NCI-H2171 (cell line): ENCODE measurements around the gene FAM168B.
A peak's percentile ranks its signal among the peaks of the same experiment; 100 is the strongest.

Experiments
- DNase-seq: peaks from one replicate; lab custom pipeline; 2025; lab: John Stamatoyannopoulos, UW

FAM168B gene

DNA sequence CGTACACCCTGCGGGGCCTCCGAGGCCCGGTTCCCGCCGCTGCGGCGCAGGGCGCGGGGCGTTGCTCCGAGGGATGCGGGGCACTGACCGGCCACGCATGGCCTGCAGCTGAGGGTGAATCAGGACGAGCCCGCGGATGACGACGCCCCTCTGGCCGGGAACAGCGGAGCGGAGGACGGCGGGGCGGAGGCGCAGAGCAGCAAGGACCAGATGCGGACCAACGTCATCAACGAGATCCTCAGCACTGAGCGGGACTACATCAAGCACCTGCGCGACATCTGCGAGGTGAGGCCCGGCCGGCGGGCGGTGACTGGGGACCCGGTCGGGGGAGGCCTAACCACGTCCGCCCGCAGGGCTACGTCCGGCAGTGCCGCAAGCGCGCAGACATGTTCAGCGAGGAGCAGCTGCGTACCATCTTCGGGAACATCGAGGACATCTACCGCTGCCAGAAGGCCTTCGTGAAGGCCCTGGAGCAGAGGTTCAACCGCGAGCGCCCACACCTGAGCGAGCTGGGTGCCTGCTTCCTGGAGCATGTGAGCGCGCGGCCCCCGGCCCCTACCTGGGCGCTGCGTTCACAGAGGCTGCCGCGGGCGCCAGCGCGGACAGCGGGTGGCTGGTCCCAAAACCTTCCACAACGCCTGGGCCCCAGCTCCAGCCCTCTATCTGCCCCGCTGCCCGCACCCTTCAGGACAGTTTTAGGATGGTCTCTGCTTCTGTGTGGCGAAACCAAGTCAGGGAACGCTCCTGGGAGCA is 53.2 kb downstream of the FAM168B start:
- DNase-seq: no peak

DNA sequence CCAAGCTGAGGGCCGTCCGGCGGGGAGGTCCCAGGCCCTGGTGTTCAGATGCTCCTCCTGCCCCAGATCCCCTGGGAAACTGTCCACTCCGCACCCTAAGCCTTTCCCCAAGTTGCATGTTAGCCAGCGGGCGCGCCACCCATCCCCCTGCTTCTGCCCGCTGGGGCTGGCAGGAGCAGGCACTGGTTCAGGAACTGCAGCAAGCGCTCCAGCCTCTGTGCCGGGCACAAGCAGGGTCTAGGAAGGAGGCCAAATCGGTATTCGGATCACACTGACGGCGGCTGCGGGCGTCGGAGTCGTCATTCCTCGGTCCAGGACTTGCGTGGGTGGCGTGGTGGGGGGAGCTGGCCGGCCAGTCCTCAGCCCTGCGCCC is 53.7 kb downstream of the FAM168B start:
- no peak for DNase-seq

DNA sequence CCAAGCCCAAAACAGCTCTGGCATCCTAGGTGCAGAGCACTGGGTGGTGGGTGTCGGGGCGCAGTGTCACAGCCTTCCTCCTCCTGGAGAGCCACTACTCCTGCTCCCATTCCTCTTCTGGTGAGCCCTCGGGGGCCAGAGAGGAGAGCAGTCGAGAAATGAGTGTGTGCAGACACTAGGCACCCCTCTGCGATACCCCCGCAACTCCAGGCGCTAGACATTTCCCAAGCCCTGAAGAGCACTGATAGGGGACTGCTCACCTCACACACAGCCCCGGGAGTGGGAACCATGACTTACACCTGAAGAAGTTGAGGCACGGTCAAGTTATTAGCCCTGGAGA is 54.2 kb downstream of the FAM168B start:
- DNase-seq: no peak

DNA sequence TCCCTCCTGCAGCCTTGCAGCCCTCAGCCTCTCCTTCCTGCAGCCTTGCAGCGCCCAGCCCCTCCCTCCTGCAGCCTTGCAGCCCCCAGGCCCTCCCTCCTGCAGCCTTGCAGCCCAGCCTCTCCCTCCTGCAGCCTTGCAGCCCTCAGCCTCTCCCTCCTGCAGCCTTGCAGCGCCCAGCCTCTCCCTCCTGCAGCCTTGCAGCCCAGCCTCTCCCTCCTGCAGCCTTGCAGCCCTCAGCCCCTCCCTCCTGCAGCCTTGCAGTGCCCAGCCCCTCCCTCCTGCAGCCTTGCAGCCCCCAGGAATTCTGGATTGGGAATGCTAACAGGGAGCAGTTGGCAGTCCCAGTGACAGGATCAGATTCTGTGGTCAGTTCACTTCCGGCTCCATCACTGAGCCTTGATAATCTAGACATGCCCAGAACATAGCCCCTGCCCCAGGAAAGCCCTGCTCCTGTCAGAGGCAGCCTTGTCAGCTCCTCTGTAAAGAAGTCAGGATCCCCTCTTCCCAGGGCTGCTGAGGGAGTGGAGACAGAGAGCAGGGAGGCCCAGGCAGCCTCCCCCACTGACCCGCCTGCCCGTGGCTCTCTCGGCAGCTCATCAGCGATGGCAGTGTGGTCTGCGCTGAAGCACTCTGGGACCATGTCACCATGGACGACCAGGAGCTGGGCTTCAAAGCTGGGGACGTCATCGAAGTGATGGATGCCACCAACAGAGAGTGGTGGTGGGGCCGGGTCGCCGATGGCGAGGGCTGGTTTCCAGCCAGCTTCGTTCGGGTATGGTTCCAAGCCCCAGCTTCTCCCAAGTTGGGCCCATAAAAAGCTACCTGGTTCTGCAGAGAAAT is 54.8 kb downstream of the FAM168B start:
- DNase-seq: no peak

DNA sequence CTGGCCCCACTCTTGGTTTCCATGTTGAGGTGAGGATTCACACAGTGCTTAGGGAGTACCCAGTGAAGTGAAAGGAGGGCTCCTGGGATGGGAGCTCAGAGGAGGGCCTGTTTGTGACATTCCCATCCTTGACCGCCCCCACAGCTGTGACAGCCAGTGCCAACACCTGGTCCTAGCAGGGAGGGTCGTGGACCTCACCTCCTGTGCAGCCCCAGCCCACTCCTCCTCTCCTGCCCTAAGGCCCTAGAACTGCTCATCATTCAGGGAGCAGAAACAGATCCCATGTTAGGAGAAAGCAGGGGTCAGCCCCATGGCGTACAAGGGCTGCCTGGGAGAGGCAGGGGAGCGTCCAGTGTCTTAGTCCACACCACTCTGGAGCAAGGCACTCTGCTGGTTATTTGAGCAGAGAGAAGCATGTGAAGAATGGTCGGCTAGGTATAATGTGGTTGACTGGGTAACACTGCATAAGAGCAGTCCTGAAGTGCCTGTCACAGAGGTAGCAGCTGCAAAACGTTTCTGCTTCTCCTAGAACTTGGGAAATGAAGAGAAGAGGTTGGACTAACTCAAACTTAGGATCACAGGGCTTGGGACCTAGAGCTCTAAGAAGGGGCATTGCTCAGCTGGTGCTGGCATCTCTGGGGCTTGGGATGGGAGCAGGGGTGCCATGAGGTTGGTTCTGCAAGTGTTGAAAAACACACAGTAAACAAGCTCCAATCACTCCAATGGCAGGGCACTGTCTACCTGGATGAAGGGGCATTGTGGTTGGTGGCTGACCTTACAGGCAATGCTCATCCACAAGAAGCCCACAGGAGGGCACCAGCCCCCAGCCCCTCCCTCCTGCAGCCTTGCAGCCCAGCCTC is 55.6 kb downstream of the FAM168B start:
- no peak for DNase-seq

DNA sequence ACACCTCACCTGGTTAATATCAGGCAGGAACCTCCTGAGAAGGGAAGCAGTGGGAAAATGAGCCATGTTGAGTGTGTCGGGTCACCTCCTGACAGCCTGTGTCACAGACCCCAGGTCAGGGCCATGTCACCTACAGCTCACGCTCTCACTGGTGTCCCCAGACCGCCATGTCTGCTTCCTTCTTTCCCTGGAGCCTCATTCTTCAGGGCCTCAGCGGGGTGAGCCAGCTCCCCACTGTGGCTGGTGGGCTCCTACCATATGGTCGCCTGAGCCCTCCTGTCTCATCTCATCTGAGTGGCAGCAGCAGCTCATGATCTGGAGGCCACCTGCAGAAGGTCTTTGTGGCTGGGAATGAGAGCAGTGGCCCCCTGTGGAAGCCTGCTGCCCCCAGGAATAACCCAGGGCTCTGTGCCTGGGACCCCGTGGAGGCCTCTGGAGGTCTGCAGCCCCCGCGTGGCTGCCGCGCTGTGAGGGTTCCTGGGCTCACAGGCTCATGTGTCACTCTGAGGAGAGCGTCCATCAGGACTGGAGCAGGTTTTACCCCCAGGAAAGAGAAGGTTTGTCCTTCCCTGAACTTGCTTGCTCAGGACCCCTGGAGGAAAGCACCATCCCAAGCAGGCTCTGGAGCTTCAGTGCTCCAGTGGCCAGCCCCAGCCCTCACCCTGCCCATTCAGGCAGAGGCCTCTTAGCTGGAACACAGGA is 56.4 kb downstream of the FAM168B start:
- DNase-seq: no peak

DNA sequence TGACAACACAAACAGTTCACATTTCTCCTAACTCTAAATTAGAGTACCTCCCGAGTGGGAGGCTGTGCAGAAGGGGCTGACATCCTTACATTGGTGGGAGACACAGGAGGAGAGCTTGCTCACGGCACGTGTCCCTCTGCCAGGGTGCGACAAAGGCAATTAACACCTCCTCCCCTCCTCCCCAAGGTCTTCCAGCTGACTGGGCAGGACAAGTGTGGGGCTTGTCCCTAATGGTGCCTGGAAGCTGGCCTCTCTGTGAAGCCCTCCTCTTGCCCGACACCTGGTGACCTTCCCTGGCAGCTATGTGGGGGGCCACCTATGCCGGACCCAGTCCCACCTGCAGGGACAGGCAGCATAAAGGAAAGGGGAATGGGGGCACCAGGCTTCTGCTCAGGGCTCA is 57.0 kb downstream of the FAM168B start:
- no peak for DNase-seq

DNA sequence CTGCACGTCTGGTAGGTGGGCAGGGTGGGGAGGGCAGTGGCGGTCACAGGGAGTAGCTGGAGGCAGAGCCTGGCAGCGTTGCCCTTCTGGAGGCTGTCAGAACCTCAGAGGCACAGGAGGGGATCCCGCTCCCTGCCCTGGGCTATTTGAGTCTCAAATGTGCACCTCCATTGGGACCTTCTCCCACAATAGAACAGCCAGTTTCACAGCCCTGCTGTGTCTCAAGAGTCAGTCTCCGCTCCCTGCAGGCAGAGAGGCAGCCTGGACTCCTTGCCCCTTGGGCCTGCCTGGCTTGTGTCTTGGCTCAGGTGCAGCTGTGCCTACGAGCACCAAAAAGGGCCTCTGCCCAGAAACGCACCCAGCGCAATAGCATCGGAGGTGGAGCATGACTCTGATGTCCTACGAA is 57.4 kb downstream of the FAM168B start:
- no peak for DNase-seq

DNA sequence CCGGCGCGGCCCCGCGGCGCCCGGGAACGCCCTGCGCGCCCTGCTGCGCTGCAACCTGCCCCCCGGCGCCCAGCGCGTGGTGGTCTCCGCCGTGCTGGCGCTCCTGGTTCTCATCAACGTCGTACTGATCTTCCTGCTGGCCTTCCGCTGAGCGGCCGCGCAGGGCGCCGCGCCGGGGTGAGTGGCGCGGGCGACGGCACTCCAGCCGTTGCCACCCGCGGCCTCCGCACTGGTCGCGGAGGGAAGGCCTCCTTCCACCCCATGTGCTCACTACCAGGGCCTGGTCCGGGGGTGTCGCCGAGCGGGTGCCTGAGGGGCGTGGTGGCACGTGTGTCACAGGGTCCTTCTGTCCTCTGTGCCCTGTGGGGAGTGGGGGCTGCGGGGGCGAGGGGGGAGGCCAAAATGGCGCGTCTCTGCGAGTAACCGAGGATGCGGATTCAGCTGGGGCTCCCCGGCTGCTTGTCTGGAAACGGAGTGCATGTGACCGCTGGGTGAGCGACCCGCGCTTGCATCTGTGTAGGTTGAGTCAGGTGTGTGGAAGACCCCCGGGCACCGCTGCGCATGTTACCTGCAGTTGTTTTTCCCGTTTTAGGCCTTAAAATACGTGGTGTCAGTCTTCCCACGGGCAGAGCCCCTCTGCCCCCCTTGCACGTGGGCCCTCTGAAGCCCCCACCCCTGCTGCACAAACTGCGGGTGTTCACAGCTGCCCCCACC is 58.0 kb downstream of the FAM168B start:
- no peak for DNase-seq

DNA sequence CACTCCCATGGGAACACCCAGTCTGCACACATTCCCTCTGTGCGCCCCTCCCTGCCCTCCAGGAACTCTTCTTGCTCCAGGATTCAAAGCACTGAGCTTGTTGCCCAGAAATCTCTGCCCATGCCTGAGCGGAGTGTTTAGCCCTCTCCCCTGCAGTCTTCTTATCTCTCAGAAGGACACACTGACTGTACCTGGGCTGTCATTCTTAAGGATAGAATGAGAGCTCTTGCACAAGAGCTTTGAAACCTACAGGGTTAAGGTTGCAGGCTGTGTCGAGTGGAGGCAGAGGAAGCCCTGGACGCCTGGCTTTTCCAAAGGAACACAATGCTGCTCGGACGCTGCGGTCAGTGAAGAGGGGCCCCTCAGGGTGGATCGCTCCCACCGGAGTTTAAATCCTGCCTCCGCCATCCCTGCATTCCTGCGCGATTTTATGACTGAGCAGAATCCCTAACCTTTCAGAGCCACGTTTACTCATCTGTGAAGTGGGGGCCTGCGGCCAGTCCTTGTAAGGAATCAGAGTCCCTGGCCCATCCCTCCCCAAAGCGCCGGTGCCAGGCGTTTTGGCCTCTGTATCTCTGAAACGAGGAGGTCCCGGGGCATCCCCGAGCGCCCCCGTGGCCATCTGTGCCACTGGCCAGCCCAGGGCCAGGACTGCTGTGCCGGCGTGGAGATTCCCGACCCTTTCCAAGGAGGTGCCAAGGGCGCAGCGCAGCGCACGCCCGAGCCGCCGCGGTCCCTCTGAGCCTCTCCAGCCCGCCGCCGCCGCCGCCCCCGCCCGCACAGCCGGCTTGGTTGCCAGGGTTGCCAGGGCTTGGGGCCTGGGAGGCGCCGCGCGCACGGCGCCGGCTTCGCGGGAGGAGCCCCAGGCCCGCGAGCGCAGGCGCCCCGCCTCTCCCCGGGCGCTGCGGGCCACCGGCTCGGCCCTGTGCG is 58.9 kb downstream of the FAM168B start:
- peak; percentile 50 for DNase-seq

DNA sequence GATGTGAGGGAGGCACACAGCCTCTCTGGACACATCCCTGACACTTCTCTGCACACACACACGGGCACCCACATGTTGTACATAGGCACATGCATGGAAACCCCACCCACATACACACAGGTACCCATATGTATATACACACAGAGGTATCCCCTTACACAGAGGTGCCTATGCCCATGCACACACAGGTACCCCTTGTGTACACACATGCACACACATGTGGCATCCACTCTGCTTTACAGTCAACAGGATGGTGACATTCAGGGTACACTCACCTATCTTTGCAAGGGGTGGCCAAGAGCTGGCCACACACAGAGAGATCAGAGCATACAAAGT is 59.5 kb downstream of the FAM168B start:
- DNase-seq: no peak

DNA sequence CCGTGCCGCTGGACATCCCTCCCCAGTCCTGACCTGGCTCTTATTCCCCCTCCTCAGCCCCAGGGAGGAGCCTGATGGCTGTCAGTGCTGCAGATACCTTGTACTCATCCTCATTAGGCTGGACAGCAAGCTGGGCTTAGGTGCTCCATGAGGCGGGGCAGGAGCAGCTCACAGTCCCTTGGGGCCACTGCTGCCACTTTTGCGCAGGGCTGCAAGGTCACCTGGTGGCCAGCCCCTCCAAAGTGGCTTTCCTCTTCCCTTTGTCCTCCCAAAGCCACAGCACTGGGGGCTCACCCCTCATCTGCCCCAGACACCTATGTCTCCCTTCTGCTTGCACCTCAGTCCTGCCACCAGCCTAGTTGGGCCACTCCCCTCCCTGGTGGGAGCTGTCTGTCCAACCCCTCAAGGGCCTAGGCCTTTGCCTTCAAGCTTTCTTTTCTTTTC is 60.8 kb downstream of the FAM168B start:
- DNase-seq: no peak

DNA sequence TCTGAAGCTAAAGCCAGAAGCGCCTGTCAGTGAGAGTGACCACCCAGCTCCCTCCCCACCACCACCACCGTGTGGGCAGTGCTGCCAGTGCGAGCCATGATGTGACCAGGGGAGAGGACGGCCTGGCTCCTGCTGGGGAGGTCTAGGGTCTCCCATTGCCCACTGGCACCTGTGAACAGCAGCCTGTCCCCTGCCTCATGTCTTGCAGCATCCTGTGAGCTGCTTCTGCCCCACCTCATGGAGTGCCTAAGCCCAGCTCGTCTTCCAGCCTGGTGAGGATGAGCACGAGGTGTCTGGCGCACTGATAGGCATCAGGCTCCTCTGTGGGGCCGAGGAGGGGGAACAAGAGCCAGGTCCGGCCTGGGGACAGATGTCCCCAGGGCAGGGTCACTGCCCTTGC is 61.4 kb downstream of the FAM168B start:
- DNase-seq: no peak

DNA sequence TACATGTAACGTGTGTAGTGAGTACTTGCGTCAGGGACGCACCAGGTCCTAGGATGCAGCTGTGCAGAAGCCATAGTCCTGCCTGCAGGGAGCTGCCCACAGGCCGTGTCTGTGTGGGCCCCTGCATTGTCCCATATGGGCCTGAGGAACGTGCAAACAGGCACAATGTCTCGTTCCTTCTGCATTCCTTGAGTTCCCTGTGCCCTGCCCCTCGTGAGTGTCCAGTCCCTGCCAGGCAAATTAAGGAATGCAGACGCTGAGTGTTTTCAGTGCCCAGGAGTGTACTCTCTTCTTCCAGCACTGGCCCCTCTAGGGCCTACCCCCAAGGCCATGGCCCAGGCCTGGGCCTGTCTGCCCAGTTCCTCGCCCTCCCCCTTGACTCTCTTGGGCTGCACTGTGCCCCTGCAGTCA is 61.8 kb downstream of the FAM168B start:
- DNase-seq: no peak

DNA sequence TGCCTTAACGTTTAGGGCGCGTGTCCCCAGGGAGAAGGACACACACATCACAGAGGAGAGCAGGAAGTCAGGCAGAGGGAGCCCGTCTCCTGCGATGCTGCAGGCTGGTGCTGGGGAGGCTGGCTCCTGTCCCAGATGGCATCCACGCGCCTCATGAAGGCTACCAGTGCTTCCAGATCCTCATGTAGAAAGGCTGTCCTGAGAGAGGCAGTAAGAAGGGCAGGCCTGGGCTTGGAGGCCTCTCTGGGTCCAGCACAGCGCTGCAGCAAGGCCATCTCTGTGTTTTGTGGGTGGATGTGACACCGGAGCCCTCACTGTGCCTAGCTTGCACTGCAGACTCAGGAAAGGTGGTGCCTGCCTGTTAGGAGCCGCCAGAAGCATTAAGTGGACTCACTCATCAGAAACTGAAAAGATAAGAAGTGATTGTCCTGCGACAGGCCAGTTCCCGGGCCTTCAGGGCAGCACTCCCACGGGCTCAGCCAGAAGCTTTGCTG is 62.7 kb downstream of the FAM168B start:
- DNase-seq: no peak

DNA sequence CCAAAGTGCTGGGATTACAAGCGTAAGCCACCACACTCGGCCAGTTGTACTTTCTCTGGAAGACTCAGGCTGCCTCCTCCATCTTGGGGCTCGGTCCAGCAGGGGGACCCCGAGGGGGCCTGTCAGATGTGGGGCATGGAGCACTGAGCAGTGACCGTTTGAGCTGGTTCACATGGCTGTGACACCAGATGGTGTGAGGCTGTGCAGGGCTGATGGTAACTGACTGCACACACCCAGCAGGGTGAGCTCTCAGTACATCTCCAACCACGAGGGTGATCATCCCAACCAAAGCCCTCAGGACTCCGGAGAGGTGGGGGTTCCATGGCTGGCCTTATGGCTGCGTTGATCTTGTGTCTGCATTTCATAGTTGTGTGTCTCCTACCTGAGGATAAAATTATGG is 63.4 kb downstream of the FAM168B start:
- no peak for DNase-seq

DNA sequence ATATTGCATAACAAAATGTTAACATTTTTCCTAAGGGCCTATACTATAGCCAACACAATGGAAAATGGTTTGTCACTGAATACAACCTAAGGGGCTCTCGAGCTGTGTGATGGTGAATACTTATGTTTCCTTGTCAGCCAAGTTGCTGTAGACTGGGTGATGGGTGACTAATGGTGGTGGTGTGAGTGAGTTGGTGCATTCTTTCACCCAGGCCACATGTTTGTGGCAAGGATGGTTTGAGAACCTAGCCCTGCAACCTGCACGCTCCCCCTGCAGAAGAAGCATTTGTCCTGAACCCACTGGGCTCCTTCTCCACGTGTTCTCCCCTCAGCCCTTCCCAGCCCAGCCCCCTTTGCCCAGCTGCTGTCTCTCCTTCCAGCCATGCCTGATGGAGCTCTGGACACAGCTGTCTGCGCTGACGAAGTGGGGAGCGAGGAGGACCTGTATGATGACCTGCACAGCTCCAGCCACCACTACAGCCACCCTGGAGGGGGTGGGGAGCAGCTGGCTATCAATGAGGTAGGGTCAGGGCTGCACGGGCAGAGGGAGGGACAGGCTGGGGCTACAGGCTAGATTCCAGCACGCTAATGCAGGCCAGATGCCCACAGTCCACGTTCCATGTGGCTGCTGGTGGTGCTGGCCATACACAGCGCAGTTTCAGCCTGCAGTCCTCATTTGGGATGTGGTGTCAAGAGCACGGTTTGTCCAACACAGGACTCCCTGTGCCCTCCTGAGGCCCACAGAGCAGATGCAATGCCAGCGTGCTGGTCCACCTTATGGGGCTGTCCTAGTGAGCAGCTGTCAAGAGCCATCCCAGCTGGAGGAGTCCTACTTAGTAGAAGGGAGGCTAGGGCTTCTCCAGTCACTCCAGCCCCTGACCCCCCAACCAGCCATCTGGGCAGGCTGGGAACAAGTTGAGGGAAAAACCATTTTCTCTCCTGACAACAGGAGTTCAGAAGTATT is 65.4 kb downstream of the FAM168B start:
- no peak for DNase-seq

DNA sequence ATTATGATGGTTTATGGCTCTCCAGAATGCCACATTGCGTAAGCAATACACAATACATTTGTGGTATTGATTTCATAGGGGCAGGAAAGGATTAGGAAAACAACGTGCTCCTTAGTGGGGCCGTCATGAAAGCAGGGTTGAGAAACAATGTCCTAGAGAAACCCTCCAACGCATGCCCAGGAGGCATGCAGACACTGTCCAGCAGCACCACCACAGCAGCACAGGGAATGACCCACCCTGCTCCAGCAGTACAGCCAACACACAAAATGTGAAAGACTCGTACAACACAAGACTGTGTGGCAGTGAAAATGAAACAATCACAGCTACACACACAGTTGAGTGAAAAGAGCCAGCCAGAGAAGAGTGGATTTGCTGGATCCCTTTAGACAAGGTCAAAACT is 66.3 kb downstream of the FAM168B start:
- DNase-seq: no peak

DNA sequence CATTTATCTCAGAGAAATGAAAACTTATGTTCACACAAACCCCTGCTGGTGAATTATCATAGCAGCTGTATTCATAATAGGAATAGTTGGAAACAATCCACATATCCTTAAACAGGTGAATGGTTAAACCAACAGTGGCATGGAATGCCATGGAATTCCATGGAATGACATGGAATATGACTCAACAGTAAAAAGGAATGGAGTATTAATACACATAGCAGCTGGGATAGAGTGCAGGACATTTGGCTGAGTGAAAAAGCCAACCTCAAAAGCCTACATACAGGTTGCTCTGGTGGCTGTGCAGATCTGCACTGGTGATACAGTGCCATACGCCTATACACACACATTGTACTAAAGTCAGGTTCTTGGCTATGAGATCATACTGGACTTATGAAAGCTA is 69.5 kb downstream of the FAM168B start:
- no peak for DNase-seq
